ENCODE measurements around the gene TBX2. TPM values are rescaled to one million over a fixed set of nuclear protein-coding genes. Genes with fewer than 3 reads are reported as not detected.
"Not testable (repeated sequence)": the region's sequence is repeated elsewhere in the genome, so short reads cannot be mapped to it uniquely, and the experiment has no call there.

TBX2 gene
- polyA plus RNA-seq, result 1 to 10 TPM; 5.6 to 6.2 TPM

DNA sequence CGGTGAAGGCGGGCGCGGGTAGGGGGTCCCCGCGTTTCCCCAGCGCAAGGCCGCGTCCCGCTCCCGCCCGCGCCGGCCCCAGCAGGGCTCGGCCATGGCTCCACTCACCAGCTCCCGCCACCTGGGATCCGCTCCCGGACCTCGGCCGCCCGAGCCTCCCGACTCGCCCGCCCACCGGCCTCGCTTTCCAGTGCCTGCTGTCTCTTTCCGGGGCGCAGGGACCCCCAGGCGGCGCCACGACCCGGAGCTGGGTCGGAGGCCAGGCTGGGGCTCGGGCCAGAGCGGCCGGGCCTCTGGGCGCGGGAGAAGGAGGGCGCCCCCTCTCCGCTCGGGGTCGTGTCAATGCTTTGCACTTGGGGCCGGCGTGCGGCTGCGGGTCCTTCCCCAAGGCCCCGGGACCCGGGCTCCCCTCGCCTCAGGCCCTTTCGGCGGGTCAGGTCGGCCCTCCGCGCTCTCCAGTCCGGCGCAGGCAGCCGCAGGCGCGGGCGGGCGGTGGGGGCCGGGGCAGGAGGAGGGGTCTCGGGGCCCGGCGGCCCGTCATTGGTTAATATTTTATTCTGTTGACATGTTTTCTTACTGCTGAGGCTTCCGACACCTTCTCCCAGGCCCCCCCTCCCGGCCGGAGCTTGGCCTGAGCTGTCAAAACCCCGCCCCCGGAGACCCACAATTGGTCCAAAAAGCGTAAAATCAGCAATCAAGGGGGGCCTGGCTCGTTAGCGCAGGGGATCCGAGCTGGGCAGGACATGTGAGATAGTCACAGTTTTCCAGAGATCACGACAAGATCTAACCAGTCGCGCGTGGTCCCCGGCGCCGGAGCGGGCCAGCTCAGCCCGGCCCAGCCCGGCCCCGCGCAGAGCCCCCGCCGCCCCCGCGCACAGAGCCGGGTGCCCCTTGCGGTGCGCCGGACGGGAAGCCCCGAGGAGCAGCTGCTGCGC is at the start of gene TBX2:
Gene TBX2 (plus strand): TSS at position 713 of the 935 bp plus-strand sequence. CDS start 334 bp downstream, outside the sequence.
- peaks cover 0 to 5% of the 10 kb centered on the region in 2 donors for H3K9me3 ChIP-seq (ENCODE audit: control insufficient read depth in 2 of 2, insufficient read depth in 1 of 2, low read depth in 1 of 2, low read length in 1 of 2)
- peak within 1 kb of the TSS; percentile 69 to 89 for H3K27ac ChIP-seq (ENCODE audit: low read depth in 2 of 2, low read length in 1 of 2)
- H3K4me1 ChIP-seq (ENCODE audit: control insufficient read depth in 2 of 2, insufficient read depth in 2 of 2, low read length in 1 of 2), result peaks cover 30 to 33% of the 10 kb centered on the region in 2 donors
- H3K27me3 ChIP-seq (ENCODE audit: control insufficient read depth in 1 of 2, insufficient read depth in 2 of 2, low read length in 2 of 2), result peaks cover 0 to 45% of the 10 kb centered on the region in 2 donors
- 1 to 2% methylated on average over 78 to 98 of the region's 98 CpGs for WGBS, 2 donors
- H3K4me3 ChIP-seq (ENCODE audit: low read depth in 1 of 2, low read length in 2 of 2), result peak within 1 kb of the TSS; percentile 51 to 54
- no peaks in the 10 kb centered on the region for H3K36me3 ChIP-seq (ENCODE audit: control insufficient read depth in 2 of 2, insufficient read depth in 2 of 2, low read length in 1 of 2)

DNA sequence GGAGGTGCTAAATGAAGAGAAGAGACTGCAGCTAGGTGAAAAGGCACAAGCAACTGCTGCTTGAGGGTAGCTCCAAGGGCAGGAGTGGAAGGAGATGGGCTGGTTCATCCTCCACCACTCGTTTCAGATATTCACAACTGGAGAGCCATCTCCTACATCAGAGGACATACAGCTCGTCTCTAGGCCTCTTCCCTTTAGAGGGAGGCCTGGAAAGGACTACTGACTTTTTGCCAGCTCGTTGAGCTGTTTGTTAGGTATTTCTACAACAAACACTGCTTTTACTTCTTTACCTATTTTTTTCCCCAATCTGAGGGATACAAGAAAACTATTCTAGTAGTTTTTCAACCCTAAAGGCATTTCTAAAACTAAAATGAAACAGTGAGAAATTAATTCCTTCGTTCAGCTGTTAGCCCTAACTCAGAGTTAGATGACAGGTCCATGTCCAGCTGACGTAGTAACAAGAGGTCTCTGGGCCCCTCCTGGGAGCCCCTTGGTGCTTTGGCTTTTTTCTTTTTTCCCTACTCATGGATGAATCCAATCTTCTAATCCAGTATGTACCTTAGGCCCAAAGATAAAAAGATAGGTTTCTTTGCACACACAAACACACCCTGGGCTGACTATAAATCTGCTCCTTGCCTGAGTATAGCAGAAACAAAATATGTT is 47.8 kb upstream of the TBX2 start:
- Histone ChIP-seq H3K27ac (ENCODE audit: low read depth in 2 of 2, low read length in 1 of 2) (no peak overlapping the region), H3K36me3 (ENCODE audit: control insufficient read depth in 2 of 2, insufficient read depth in 2 of 2, low read length in 1 of 2) (no peaks in the 10 kb centered on the region)
- 82 to 85% methylated on average over 5 of the region's 5 CpGs for WGBS, 2 donors

DNA sequence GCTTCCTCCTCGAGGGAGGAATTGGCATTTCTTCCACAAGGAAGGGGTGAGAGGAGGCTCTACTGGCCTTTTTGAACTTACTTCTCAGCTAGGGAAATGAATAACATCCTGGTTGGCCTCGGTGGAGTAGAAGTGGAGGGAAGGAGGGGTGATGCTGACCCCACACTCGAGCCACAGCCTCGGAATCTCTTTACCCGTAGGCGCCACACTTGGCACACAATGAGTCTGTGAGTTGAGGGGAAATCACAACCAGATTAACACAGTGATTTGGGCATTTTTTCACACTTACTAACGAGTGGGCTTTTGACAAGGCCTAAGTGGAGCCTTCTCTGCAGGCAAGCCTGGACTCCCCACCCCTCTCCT is 47.3 kb upstream of the TBX2 start:
- WGBS, 2 donors, result 76 to 83% methylated on average over 7 of the region's 7 CpGs
- no peaks in the 10 kb centered on the region for H3K27me3 ChIP-seq (ENCODE audit: control insufficient read depth in 1 of 2, insufficient read depth in 2 of 2, low read length in 2 of 2)
- peaks cover 5 to 11% of the 10 kb centered on the region in 2 donors for H3K4me1 ChIP-seq (ENCODE audit: control insufficient read depth in 2 of 2, insufficient read depth in 2 of 2, low read length in 1 of 2)
- H3K27ac ChIP-seq (ENCODE audit: low read depth in 2 of 2, low read length in 1 of 2), result no peak overlapping the region
- no peaks in the 10 kb centered on the region for H3K9me3 ChIP-seq (ENCODE audit: control insufficient read depth in 2 of 2, insufficient read depth in 1 of 2, low read depth in 1 of 2, low read length in 1 of 2)
- no peaks in the 10 kb centered on the region for H3K36me3 ChIP-seq (ENCODE audit: control insufficient read depth in 2 of 2, insufficient read depth in 2 of 2, low read length in 1 of 2)
- H3K4me3 ChIP-seq (ENCODE audit: low read depth in 1 of 2, low read length in 2 of 2), result no peak overlapping the region

More for the DNA sequence above, 47.8 kb upstream of the TBX2 start:
- no peak overlapping the region for H3K4me3 ChIP-seq (ENCODE audit: low read depth in 1 of 2, low read length in 2 of 2)
- H3K9me3 ChIP-seq (ENCODE audit: control insufficient read depth in 2 of 2, insufficient read depth in 1 of 2, low read depth in 1 of 2, low read length in 1 of 2), result no peaks in the 10 kb centered on the region
- peaks cover 5 to 11% of the 10 kb centered on the region in 2 donors for H3K4me1 ChIP-seq (ENCODE audit: control insufficient read depth in 2 of 2, insufficient read depth in 2 of 2, low read length in 1 of 2)
- no peaks in the 10 kb centered on the region for H3K27me3 ChIP-seq (ENCODE audit: control insufficient read depth in 1 of 2, insufficient read depth in 2 of 2, low read length in 2 of 2)

DNA sequence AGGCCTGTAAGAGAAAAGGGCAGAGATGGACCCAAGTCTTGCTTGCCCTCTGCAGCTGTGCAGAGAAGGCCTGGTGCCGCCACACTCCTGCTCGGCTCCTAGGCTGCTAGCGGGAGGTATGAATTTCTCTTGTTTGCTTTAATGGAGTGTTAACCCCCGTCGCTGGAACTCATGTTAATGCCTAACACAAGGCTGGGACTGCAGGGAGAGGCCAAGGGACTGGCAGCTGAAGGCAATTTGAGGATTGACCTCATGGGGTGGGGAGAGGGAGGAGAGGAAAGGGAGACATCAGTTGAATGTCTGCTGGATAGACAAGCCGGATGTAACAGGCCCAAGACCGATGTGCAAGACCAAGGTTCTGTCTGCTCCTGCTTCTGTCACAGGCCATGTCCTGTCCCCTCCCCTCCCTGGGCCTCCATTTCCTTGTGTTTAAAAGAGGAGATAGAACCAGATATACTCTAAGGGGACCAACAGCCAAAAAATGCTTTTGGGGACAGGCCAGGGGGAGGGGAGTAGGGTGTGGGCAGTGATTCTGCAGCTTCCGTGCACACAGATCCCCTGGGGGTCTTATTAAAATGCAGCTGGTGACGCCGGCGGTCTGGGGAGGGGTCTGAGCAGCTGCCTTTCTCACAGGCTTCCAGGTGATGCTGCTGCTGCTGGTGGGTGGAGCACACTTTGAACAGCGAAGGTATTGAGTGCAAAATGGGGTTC is 46.7 kb upstream of the TBX2 start:
- Histone ChIP-seq H3K27ac (ENCODE audit: low read depth in 2 of 2, low read length in 1 of 2) (no peak overlapping the region), H3K4me3 (ENCODE audit: low read depth in 1 of 2, low read length in 2 of 2) (no peak overlapping the region), H3K4me1 (ENCODE audit: control insufficient read depth in 2 of 2, insufficient read depth in 2 of 2, low read length in 1 of 2) (peaks cover 5 to 11% of the 10 kb centered on the region in 2 donors), H3K27me3 (ENCODE audit: control insufficient read depth in 1 of 2, insufficient read depth in 2 of 2, low read length in 2 of 2) (no peaks in the 10 kb centered on the region), H3K9me3 (ENCODE audit: control insufficient read depth in 2 of 2, insufficient read depth in 1 of 2, low read depth in 1 of 2, low read length in 1 of 2) (no peaks in the 10 kb centered on the region), H3K36me3 (ENCODE audit: control insufficient read depth in 2 of 2, insufficient read depth in 2 of 2, low read length in 1 of 2) (no peaks in the 10 kb centered on the region)
- 81 to 85% methylated on average over 12 of the region's 12 CpGs for WGBS, 2 donors

DNA sequence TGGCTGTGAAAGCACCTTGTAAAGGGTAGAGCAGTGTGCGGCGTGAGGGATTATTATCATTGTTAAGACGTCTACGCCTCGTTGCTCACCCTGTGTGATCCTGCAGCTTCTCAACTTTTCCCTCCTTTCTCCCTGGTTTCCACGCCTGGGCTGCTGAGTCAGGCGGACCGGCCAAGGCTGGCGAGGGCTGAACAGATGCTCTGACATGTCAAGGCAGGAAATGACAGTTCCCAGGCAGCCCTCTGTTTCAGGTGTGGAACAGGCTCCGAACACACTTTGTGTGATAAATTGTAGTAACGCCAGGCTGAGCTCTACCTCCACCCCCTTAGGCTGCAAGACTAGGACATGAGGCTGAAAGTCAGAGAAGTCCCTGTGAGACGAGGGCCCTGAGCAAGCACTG is 46.0 kb upstream of the TBX2 start:
- peaks cover 5 to 11% of the 10 kb centered on the region in 2 donors for H3K4me1 ChIP-seq (ENCODE audit: control insufficient read depth in 2 of 2, insufficient read depth in 2 of 2, low read length in 1 of 2)
- H3K9me3 ChIP-seq (ENCODE audit: control insufficient read depth in 2 of 2, insufficient read depth in 1 of 2, low read depth in 1 of 2, low read length in 1 of 2), result no peaks in the 10 kb centered on the region
- no peaks in the 10 kb centered on the region for H3K36me3 ChIP-seq (ENCODE audit: control insufficient read depth in 2 of 2, insufficient read depth in 2 of 2, low read length in 1 of 2)
- peak overlapping the region; percentile 20 to 37 for H3K27ac ChIP-seq (ENCODE audit: low read depth in 2 of 2, low read length in 1 of 2)
- no peak overlapping the region for H3K4me3 ChIP-seq (ENCODE audit: low read depth in 1 of 2, low read length in 2 of 2)
- 59 to 82% methylated on average over 12 of the region's 12 CpGs for WGBS, 2 donors
- H3K27me3 ChIP-seq (ENCODE audit: control insufficient read depth in 1 of 2, insufficient read depth in 2 of 2, low read length in 2 of 2), result no peaks in the 10 kb centered on the region

DNA sequence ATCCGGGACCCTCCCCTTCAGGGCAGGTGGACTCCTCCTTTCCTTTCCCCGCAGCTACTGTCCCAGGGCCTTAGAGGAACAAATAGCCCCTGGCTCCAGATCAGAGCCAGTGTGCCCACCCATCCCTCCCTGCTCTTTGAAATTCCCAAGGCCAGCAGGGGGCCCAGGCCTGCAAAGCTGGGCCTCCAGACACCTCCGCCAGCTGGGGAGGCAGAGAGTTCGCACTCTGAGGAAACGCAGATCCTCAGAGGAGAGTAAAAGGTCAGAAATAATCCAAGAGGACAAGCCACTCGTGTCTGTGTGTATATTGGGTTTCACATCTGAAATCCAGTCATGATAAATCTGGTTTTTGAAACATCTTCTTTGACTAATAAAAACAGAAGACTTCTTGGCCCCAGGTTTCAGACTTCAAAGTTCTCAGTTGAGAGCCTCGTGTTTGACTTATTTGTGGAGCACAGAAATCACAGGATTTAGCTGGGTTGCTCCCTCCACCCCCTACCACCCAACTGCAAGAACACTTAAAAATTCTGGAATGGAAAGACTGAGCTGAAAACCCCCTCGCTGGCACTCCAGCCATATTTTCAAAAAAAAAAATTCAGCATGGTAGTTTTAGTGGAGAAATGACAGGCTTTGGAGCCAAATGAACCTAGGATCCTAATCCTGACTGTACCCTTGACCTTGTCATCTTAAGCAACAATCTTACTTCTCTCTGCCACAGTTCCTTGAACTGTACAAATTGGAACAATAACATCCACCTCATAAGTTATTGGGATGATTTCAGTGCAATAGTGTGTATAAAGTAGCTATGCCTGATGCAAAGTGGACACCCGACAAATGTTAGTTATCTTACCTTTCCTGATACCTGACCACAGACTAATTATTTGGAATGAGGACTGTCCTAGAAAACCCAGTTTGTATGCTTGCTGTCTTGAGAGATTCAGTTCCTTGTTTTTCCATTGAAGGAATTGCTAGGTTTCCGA is 44.5 kb upstream of the TBX2 start:
- H3K4me3 ChIP-seq (ENCODE audit: low read depth in 1 of 2, low read length in 2 of 2), result no peak overlapping the region
- no peaks in the 10 kb centered on the region for H3K36me3 ChIP-seq (ENCODE audit: control insufficient read depth in 2 of 2, insufficient read depth in 2 of 2, low read length in 1 of 2)
- H3K4me1 ChIP-seq (ENCODE audit: control insufficient read depth in 2 of 2, insufficient read depth in 2 of 2, low read length in 1 of 2), result peaks cover 5 to 11% of the 10 kb centered on the region in 2 donors
- H3K27me3 ChIP-seq (ENCODE audit: control insufficient read depth in 1 of 2, insufficient read depth in 2 of 2, low read length in 2 of 2), result no peaks in the 10 kb centered on the region
- 86 to 87% methylated on average over 10 of the region's 10 CpGs for WGBS, 2 donors
- H3K9me3 ChIP-seq (ENCODE audit: control insufficient read depth in 2 of 2, insufficient read depth in 1 of 2, low read depth in 1 of 2, low read length in 1 of 2), result no peaks in the 10 kb centered on the region
- no peak overlapping the region for H3K27ac ChIP-seq (ENCODE audit: low read depth in 2 of 2, low read length in 1 of 2)

DNA sequence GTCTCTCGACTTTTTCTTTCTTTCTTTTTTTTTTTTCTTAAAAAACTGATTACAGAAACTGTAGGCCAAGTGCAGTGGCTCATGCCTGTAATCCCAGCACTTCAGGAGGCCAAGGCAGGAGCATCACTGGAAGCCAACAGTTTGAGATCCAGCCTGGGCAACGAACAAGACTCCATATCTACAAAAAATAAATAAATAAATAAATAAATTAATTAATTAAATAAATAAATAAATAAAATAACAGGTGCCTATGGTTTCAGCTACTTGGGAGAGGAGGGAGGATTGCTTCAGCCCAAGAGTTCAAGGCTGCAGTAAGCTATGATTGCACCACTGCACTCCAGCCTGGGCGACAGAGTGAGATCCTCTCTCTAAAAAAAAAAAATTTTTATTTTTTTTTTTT is 42.6 kb upstream of the TBX2 start:
- not testable (repeated sequence) for H3K27me3 ChIP-seq (ENCODE audit: control insufficient read depth in 1 of 2, insufficient read depth in 2 of 2, low read length in 2 of 2); H3K4me3 ChIP-seq (ENCODE audit: low read depth in 1 of 2, low read length in 2 of 2); H3K9me3 ChIP-seq (ENCODE audit: control insufficient read depth in 2 of 2, insufficient read depth in 1 of 2, low read depth in 1 of 2, low read length in 1 of 2); H3K36me3 ChIP-seq (ENCODE audit: control insufficient read depth in 2 of 2, insufficient read depth in 2 of 2, low read length in 1 of 2)
- H3K4me1 ChIP-seq (ENCODE audit: control insufficient read depth in 2 of 2, insufficient read depth in 2 of 2, low read length in 1 of 2), result peaks cover 5 to 11% of the 10 kb centered on the region in 2 donors
- WGBS, 2 donors, result 63 to 64% methylated on average over 3 of the region's 3 CpGs
- peak overlapping the region in 1 of 2 donors; percentile 15 for H3K27ac ChIP-seq (ENCODE audit: low read depth in 2 of 2, low read length in 1 of 2)

DNA sequence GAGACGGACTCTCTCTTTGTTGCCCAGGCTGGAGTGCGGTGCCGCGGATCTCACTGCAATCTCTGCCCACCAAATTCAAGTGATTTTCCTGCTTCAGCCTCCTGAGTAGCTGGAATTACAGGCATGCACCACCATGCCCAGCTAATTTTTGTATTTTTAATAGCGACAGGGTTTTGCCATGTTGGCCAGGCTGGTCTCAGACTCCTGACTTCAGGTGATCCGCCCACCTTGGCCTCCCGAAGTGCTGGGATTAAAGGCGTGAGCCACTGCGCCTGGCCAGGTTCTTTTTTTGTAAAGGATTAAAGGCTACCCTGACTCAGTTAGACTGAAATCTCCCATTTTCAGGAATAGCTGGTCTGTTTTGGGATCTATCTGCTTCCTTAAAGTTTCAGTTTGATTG is 40.1 kb upstream of the TBX2 start:
- H3K4me1 ChIP-seq (ENCODE audit: control insufficient read depth in 2 of 2, insufficient read depth in 2 of 2, low read length in 1 of 2); H3K27me3 ChIP-seq (ENCODE audit: control insufficient read depth in 1 of 2, insufficient read depth in 2 of 2, low read length in 2 of 2); H3K9me3 ChIP-seq (ENCODE audit: control insufficient read depth in 2 of 2, insufficient read depth in 1 of 2, low read depth in 1 of 2, low read length in 1 of 2); H3K36me3 ChIP-seq (ENCODE audit: control insufficient read depth in 2 of 2, insufficient read depth in 2 of 2, low read length in 1 of 2); H3K27ac ChIP-seq (ENCODE audit: low read depth in 2 of 2, low read length in 1 of 2); H3K4me3 ChIP-seq (ENCODE audit: low read depth in 1 of 2, low read length in 2 of 2): not testable (repeated sequence)
- WGBS, 2 donors, result 88 to 89% methylated on average over 9 of the region's 9 CpGs

Measured in esophagus (tissue), 2 donors.